ENCODE data around the gene EPHA3. TPM values are rescaled to one million over a fixed set of nuclear protein-coding genes. Genes with fewer than 3 reads are reported as not detected.

The EPHA3 gene
- total RNA-seq, 1 experiment from 2014 or later: not detected

- Mint-ChIP-seq H3K4me3 (ENCODE audit: unreplicated experiment) (no peak overlapping the region), H3K4me1 (ENCODE audit: insufficient read depth, unreplicated experiment) (peaks cover 13% of the 10 kb centered on the region), H3K27me3 (ENCODE audit: insufficient read depth, unreplicated experiment) (peaks cover 12% of the 10 kb centered on the region), H3K36me3 (ENCODE audit: insufficient read depth, unreplicated experiment) (no peaks in the 10 kb centered on the region), H3K27ac (ENCODE audit: low read depth, unreplicated experiment) (no peak overlapping the region), H3K9me3 (ENCODE audit: unreplicated experiment) (no peaks in the 10 kb centered on the region)
- DNase-seq (ENCODE audit: unreplicated experiment): peak; percentile 5
- ChIA-PET CTCF (interaction anchor here (0.8 kb wide), 1 partner anchor 281 kb away, joined by 3 read pairs; no protein-coding TSS in a partner anchor), POLR2A (no interaction called here)
- no TSS peak for BruUV-seq (replicated peaks)
- TF ChIP-seq, protein P1, sequence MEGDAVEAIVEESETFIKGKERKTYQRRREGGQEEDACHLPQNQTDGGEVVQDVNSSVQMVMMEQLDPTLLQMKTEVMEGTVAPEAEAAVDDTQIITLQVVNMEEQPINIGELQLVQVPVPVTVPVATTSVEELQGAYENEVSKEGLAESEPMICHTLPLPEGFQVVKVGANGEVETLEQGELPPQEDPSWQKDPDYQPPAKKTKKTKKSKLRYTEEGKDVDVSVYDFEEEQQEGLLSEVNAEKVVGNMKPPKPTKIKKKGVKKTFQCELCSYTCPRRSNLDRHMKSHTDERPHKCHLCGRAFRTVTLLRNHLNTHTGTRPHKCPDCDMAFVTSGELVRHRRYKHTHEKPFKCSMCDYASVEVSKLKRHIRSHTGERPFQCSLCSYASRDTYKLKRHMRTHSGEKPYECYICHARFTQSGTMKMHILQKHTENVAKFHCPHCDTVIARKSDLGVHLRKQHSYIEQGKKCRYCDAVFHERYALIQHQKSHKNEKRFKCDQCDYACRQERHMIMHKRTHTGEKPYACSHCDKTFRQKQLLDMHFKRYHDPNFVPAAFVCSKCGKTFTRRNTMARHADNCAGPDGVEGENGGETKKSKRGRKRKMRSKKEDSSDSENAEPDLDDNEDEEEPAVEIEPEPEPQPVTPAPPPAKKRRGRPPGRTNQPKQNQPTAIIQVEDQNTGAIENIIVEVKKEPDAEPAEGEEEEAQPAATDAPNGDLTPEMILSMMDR (IDR thresholded peaks at IDR 0.05; ENCODE audit: unreplicated experiment): no peak
- intact Hi-C loops (cut with micrococcal nuclease): no loop called here
Measured at GRCh38 chr3:89104499-89104898, 2.9 kb upstream of the EPHA3 start.

GRCh38 chr3:89105503-89105902, 1.9 kb upstream of the EPHA3 start:
- peaks cover 12% of the 10 kb centered on the region for H3K27me3 Mint-ChIP-seq (ENCODE audit: insufficient read depth, unreplicated experiment)
- POLR2A ChIA-PET: no interaction called here
- TF ChIP-seq, protein P1 (IDR thresholded peaks at IDR 0.05; ENCODE audit: unreplicated experiment): no peak
- no TSS peak for BruUV-seq (replicated peaks)
- intact Hi-C loops (cut with micrococcal nuclease): no loop called here
- H3K4me1 Mint-ChIP-seq (ENCODE audit: insufficient read depth, unreplicated experiment): peaks cover 13% of the 10 kb centered on the region
- no peak overlapping the region for H3K4me3 Mint-ChIP-seq (ENCODE audit: unreplicated experiment)
- H3K27ac Mint-ChIP-seq (ENCODE audit: low read depth, unreplicated experiment): no peak overlapping the region
- CTCF ChIA-PET: interaction anchor here (0.7 kb wide), 1 partner anchor 79 kb away, joined by 3 read pairs; no protein-coding TSS in a partner anchor
- H3K9me3 Mint-ChIP-seq (ENCODE audit: unreplicated experiment): no peaks in the 10 kb centered on the region
- no peaks in the 10 kb centered on the region for H3K36me3 Mint-ChIP-seq (ENCODE audit: insufficient read depth, unreplicated experiment)
- DNase-seq (ENCODE audit: unreplicated experiment): no peak

DNA sequence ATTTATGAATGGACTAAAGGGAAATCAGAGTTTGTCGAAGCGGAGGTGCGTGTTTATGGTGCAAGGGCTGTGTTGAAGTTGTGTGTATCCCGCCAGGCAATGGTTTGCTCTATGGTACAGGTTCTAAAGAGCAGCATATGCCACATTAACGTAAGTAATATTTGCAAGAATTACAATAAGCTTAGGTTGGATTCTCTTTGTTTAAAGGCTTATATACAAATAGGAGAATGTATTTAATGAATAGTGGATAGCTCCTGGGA, 800 bp downstream of the EPHA3 start:
- ChIA-PET POLR2A (interaction anchor here (0.5 kb wide), 1 partner anchor 62 kb away, joined by 3 read pairs; no protein-coding TSS in a partner anchor), CTCF (interaction anchor here (1.1 to 2.9 kb wide), 3 partner anchors 448 to 984 kb away, joined by 3 to 15 read pairs (median 5); no protein-coding TSS in a partner anchor)
- H3K27me3 Mint-ChIP-seq (ENCODE audit: insufficient read depth, unreplicated experiment): peaks cover 20% of the 10 kb centered on the region
- intact Hi-C loops (cut with micrococcal nuclease): no loop called here
- TF ChIP-seq, protein P1 (IDR thresholded peaks at IDR 0.05; ENCODE audit: unreplicated experiment): no peak
- H3K27ac Mint-ChIP-seq (ENCODE audit: low read depth, unreplicated experiment): no peak overlapping the region
- H3K4me1 Mint-ChIP-seq (ENCODE audit: insufficient read depth, unreplicated experiment): peaks cover 13% of the 10 kb centered on the region
- H3K36me3 Mint-ChIP-seq (ENCODE audit: insufficient read depth, unreplicated experiment): no peaks in the 10 kb centered on the region
- BruUV-seq (replicated peaks): no TSS peak
- H3K4me3 Mint-ChIP-seq (ENCODE audit: unreplicated experiment): peak overlapping the region; percentile 78
- DNase-seq (ENCODE audit: unreplicated experiment): no peak
- no peaks in the 10 kb centered on the region for H3K9me3 Mint-ChIP-seq (ENCODE audit: unreplicated experiment)

DNA sequence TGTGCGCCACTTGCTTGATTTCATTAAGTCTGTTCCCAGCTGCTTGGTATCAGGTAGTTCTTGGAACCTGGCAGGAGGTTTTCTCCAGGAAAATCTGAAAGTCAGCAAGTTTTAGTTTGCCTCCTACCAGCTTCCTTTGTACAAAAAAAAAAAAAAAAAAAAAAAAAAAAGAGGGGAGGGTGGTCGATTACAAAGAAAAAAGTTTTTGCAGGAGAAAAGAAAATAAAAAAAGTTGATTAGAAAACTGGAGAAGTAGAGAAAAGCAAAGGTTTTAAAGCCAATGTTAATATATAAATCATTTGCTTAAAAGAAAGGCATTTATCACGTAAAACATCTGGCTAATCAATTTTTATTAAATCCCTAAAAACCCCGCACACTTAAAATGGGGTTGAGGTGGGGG, 5.9 kb downstream of the EPHA3 start:
- H3K27me3 Mint-ChIP-seq (ENCODE audit: insufficient read depth, unreplicated experiment): peaks cover 37% of the 10 kb centered on the region
- TF ChIP-seq, protein P1 (IDR thresholded peaks at IDR 0.05; ENCODE audit: unreplicated experiment): no peak
- CTCF ChIA-PET: interaction anchor here (1.1 kb wide), 1 partner anchor 894 kb away, joined by 5 read pairs; no protein-coding TSS in a partner anchor
- no peaks in the 10 kb centered on the region for H3K9me3 Mint-ChIP-seq (ENCODE audit: unreplicated experiment)
- H3K4me3 Mint-ChIP-seq (ENCODE audit: unreplicated experiment): no peak overlapping the region
- H3K36me3 Mint-ChIP-seq (ENCODE audit: insufficient read depth, unreplicated experiment): no peaks in the 10 kb centered on the region
- intact Hi-C loops (cut with micrococcal nuclease): loop anchor here (5.0 kb wide), 2 partner anchors 911 to 979 kb away; no protein-coding TSS in a partner anchor
- H3K27ac Mint-ChIP-seq (ENCODE audit: low read depth, unreplicated experiment): no peak overlapping the region
- BruUV-seq (replicated peaks): no TSS peak
- H3K4me1 Mint-ChIP-seq (ENCODE audit: insufficient read depth, unreplicated experiment): no peaks in the 10 kb centered on the region
- POLR2A ChIA-PET: interaction anchor here (1.0 kb wide), 1 partner anchor 894 kb away, joined by 3 read pairs; no protein-coding TSS in a partner anchor
- no peak for DNase-seq (ENCODE audit: unreplicated experiment)
